Stimulated activated CD8-positive, alpha-beta memory T cell treated with anti-CD3 and anti-CD28 coated beads, Interleukin-7, amount 100 ng/mL, for 48 hours (primary cell): ENCODE data around the gene EPM2AIP1.
A peak's percentile ranks its signal among the peaks of the same experiment; 100 is the strongest.
"Not testable (repeated sequence)": the region's sequence is repeated elsewhere in the genome, so short reads cannot be mapped to it uniquely, and the experiment has no call there.

ENCODE experiments used
- DNase-seq, 2 donors: peaks; one replicate each; pipeline ENCODE4 v3.0.0-alpha.2; 2020; ENCODE audit warnings: low read depth in 1 of 2; ENCODE audit errors: extremely low read depth in 1 of 2

Gene EPM2AIP1

GRCh38 chr3:36954452-36955134 lies 38.3 kb downstream of the EPM2AIP1 start:
- no peak for DNase-seq

DNA sequence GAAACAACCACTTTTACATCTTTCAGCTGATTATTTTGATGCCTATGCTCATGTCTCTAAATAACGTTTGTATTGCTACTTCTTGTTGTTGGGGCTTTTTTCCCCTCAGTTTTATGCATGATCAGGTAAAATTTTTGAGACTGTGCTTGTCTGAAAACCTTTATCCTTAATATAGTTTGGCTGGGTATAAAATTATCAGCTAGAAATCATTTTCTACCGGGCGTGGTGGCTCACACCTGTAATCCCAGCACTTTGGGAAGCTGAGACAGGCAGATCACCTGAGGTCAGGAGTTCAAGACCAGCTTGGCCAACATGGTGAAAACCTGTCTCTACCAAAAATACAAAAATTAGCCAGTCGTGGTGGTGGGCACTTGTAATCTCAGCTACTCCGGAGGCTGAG lies 45.1 kb downstream of the EPM2AIP1 start:
- not testable (repeated sequence) for DNase-seq

DNA sequence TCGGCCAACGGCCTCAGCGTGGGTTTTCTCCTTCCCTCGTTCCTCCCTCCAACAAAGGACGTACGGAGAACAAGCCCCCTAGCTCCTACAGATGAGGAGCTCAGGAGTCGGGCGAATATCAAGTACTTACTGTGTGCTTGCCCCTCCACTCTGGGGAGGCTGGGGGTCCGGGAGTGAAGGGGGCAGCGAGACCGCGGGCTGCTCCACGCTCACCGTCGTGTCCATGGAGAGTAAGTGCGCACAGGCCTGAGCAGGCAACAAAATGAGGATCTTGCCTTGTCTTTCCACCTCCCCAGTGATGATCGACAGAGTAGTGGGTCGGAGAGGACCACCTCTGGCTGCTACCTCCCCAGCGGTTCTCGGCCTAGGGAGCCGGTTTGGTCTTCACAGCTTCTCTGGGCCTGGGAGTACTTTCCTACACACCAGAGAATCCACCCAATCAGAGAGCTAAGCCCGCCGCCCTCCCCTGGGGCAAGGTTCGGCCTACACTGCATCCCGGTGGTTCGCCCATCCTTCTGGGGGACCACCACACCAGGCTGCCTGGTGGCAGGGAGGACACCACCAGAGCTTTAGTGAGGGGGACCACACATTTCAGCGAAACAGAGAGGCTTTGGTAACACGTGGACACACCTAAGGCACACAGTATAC lies 47.5 kb downstream of the EPM2AIP1 start:
- no peak for DNase-seq

- peak; percentile 59 to 77 for DNase-seq
Observed at GRCh38 chr3:36944641-36945270, 48.2 kb downstream of the EPM2AIP1 start, which contains the start of gene TRANK1. TRANK1 (minus strand) TSS chr3:36945054; CDS start chr3:36944809, 245 bp downstream.

DNA sequence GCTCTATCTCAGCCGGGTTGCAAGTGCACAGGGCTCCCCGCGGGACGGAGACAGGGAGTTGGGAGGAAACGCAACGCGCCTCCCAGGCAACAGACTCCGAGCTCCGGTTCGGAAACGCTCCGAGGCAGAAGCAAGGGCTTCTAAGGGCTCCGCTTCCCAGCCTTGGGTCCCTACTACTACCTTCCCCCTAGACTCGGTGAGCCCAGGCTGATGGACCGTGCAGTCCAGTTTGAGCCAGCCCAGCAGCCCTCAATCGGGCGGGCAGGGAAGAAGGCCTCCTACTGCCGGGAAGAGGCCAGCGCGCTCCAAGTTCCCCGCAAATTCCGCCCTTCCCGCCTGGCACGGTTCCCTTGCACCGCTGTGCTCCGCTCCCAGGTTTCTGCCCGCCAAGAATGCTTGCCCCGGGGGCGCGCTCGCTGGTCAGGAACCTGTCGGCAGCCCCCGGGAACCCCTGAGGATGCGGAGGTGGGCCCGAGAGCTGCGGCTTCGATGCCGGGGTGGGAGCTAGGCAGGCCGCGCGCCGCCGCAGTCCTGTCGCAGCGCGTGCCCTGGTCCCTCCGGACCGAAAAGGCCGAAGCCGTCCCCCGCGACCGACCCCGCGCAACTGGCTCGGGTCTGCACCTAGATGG lies 48.8 kb downstream of the EPM2AIP1 start:
- peak in 1 of 2 donors; percentile 8 for DNase-seq

GRCh38 chr3:36943601-36944000 lies 49.3 kb downstream of the EPM2AIP1 start:
- no peak for DNase-seq

DNA sequence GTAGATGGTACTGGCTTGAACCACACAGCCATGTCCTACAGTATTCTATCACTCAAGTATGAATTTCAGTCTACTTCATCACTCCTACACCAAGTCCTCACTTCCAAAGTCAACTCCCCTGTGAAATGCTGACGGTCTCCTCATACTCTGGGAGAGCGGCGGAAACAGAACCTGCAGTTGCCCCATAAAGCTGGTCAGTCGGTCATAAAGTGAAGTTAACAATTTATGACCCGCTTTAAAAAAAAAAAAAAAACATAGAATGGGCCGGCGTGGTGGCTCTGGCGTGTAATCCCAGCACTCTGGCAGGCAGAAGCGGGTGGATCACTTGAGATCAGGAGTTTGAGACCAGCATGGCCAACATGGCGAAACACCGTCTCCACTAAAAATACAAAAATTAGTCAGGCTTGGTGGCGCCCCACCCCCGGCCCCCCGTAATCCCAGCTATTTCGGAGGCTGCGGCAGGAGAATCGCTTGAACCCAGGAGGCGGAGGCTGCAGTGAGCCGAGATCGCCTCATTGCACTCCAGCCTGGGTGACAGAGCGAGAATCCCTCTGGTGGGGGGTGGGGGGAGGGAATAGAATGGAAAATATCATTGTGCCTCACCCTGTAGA lies 50.2 kb downstream of the EPM2AIP1 start:
- DNase-seq: no peak

DNA sequence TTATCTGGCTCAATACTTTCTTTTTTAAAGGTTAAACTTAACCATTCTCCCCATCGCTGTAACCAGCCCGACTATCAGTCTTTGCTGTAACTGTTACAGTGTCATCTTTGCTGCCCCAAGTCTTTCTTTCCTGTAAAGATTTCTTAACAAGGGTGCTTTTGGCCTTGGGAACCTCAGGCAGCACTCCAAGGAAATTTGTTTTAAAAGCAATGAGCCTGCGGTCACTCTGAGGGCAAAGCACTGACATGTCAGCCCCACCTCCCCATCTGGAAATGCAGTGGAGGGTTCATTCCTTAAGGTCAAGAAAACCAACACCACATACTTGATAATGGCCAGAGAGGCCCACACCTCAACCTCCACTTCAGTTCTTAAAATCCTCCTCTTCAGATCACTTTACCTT lies 51.3 kb downstream of the EPM2AIP1 start:
- DNase-seq: no peak

- DNase-seq: no peak
Observed at GRCh38 chr3:36941162-36941561, 51.8 kb downstream of the EPM2AIP1 start.

DNA sequence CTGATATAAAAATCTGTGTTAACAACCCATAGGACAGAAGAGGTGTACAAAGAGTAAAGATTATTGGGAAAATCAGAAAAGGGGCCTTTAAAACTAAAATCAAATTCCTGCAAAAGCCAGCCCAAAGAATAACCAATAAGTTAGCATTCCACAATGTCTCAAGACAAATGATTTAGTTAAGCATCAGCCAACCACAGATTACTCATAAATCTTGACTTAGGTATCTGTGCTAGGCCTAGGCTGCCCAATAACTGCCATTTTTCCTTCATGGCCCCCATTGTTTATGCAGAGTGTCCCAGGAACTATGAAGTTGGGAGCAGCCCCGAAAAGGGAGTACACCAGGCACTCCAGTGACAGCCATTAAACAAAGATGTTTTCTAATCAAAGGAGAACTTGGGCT lies 55.4 kb downstream of the EPM2AIP1 start:
- DNase-seq: no peak
